A673 (cell line): ENCODE results near the gene EHBP1L1. TPM values are rescaled to one million over a fixed set of nuclear protein-coding genes. Genes with fewer than 3 reads are reported as not detected.

Source experiments
- BruUV-seq: library from RNA; stranded (reverse); fragments of 400-500 nt; replicated peaks from 2 replicates; lab custom pipeline; 2021; lab: Mats Ljungman, UMichigan
- CTCF ChIA-PET: fragments of 300-600 bp; sonication (Branson Sonifier 250); formaldehyde crosslinking; loops from one replicate; lab custom pipeline; 2022; ENCODE audit warnings: antibody characterized with exemption; lab: Charles Lee
- POLR2A ChIA-PET: fragments of 300-600 bp; sonication (Branson Sonifier 250); formaldehyde crosslinking; loops from one replicate; lab custom pipeline; 2022; ENCODE audit warnings: antibody characterized with exemption; ENCODE audit not compliant: low non-redundant PET; lab: Charles Lee
- DNase-seq: peaks from one replicate; pipeline ENCODE4 v3.0.0-alpha.2; 2015; ENCODE audit warnings: low spot score
- H3K27ac ChIP-seq: fragments of 200-600 bp; sonication (generic); 2 replicates; pipeline ENCODE4 v1.5.1; 2016; ENCODE audit warnings: mixed run types, low read depth, mild to moderate bottlenecking, mixed read lengths, antibody characterized with exemption, low read length; ENCODE audit not compliant: poor library complexity, severe bottlenecking
- H3K27me3 ChIP-seq: fragments of 200-600 bp; sonication (generic); replicated peaks from 2 replicates; pipeline ENCODE4 v1.6.1; 2017; ENCODE audit warnings: mixed run types, low read depth, mild to moderate bottlenecking, mixed read lengths, antibody characterized with exemption, low read length; ENCODE audit not compliant: insufficient read depth, poor library complexity
- H3K36me3 ChIP-seq: fragments of 200-600 bp; sonication (generic); 2 replicates; pipeline ENCODE4 v1.6.1; 2016; ENCODE audit warnings: mixed run types, mild to moderate bottlenecking, mixed read lengths, antibody characterized with exemption, low read length; ENCODE audit not compliant: insufficient read depth, poor library complexity, severe bottlenecking
- H3K4me1 ChIP-seq: fragments of 200-600 bp; sonication (generic); 2 replicates; pipeline ENCODE4 v1.6.1; 2017; ENCODE audit warnings: mixed run types, mild to moderate bottlenecking, mixed read lengths, antibody characterized with exemption, low read length; ENCODE audit not compliant: insufficient read depth, poor library complexity, severe bottlenecking
- H3K4me3 ChIP-seq: fragments of 200-600 bp; sonication (generic); 2 replicates; pipeline ENCODE4 v1.5.1; 2016; ENCODE audit warnings: low read depth, mixed run types, mild to moderate bottlenecking, mixed read lengths, low read length; ENCODE audit not compliant: poor library complexity, severe bottlenecking
- H3K9me3 ChIP-seq: fragments of 200-600 bp; sonication (generic); 2 replicates; pipeline ENCODE4 v1.6.1; 2016; ENCODE audit warnings: mixed run types, low read depth, mild to moderate bottlenecking, mixed read lengths, antibody characterized with exemption, low read length; ENCODE audit not compliant: poor library complexity, severe bottlenecking
- CTCF ChIP-seq: fragments of 300-800, 200-600 bp; sonication (generic); conservative IDR thresholded peaks from 2 replicates; pipeline ENCODE4 v1.5.1; 2017; ENCODE audit warnings: low read depth, mild to moderate bottlenecking, antibody characterized with exemption, low read length, moderate library complexity, mixed read lengths
- EZH2 ChIP-seq: fragments of 200-600 bp; sonication (generic); IDR thresholded peaks from 2 replicates; pipeline ENCODE4 v1.6.1; 2017; ENCODE audit warnings: borderline replicate concordance, low read depth, mild to moderate bottlenecking, mixed read lengths, antibody characterized with exemption, low read length; ENCODE audit not compliant: poor library complexity, severe bottlenecking
- intact Hi-C: fragments of 100-400 bp; cut with micrococcal nuclease; formaldehyde crosslinking; loops from one replicate; pipeline ENCODE4 v1.10.0; 2022; ENCODE audit not compliant: unreplicated experiment
- total RNA-seq: library from RNA; stranded (reverse); gene quantifications from 2 replicates; pipeline ENCODE4 v1.2.3, GENCODE V29; 2021

EHBP1L1 gene
- total RNA-seq, 1 experiment from 2014 or later = 29.5 TPM

DNA sequence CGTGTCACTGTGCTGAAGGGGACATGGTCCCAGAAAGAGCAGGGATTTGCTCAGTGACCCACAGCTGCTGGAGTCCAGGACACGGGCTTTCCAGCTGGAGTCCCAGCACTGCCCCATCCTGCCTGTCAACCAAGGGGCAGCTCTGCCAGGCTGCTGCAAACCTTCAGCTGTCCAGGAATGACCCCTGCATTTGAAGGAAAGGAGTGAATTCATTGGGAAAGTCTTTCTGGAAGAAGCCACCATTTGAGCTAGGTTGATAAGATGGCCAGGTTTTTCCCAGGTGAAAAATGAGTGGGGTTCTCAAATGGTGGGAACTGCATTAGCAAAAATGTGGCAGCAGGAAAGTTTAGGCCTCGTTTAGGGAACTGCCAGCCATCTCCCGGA is 10.4 kb downstream of the EHBP1L1 start:
- Histone ChIP-seq H3K36me3 (peaks cover 10% of the 10 kb centered on the region), H3K4me1 (no peaks in the 10 kb centered on the region), H3K27ac (no peak overlapping the region), H3K27me3 (no peaks in the 10 kb centered on the region), H3K4me3 (no peak overlapping the region), H3K9me3 (no peaks in the 10 kb centered on the region)
- BruUV-seq = no TSS peak
- intact Hi-C loops = no loop called here
- ChIA-PET CTCF (no interaction called here), POLR2A (no interaction called here)
- no peak for DNase-seq
- TF ChIP-seq CTCF (no peak), EZH2 (no peak)

DNA sequence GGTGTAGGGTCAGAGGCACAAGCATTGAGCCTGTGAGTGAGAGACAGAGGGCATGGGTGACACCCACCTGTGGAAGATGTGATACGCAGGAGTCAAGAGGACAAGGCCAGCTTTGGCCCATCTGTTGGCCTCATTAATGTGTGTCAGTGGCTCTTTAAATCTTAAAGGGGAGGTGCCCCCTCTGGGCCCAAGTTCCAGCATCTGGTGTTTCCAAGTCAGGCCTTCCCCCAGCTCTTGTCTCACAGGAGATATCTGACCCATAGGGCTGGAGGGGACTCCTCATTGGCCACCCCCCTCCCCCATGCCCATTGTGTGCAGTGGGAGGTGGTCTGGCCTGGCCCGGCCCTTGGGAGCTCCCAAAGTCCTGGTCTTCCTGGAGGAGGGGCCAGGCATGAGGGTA is 10.8 kb downstream of the EHBP1L1 start:
- no peak overlapping the region for H3K4me3 ChIP-seq
- intact Hi-C loops = no loop called here
- no TSS peak for BruUV-seq
- peaks cover 10% of the 10 kb centered on the region for H3K36me3 ChIP-seq
- ChIA-PET POLR2A (no interaction called here), CTCF (interaction anchor here (2.2 kb wide), 1 partner anchor 46 kb away, joined by 9 read pairs; no protein-coding TSS in a partner anchor)
- no peaks in the 10 kb centered on the region for H3K9me3 ChIP-seq
- H3K27me3 ChIP-seq = no peaks in the 10 kb centered on the region
- TF ChIP-seq EZH2 = no peak
- no peak for TF ChIP-seq CTCF
- DNase-seq = no peak
- no peak overlapping the region for H3K27ac ChIP-seq
- no peaks in the 10 kb centered on the region for H3K4me1 ChIP-seq

DNA sequence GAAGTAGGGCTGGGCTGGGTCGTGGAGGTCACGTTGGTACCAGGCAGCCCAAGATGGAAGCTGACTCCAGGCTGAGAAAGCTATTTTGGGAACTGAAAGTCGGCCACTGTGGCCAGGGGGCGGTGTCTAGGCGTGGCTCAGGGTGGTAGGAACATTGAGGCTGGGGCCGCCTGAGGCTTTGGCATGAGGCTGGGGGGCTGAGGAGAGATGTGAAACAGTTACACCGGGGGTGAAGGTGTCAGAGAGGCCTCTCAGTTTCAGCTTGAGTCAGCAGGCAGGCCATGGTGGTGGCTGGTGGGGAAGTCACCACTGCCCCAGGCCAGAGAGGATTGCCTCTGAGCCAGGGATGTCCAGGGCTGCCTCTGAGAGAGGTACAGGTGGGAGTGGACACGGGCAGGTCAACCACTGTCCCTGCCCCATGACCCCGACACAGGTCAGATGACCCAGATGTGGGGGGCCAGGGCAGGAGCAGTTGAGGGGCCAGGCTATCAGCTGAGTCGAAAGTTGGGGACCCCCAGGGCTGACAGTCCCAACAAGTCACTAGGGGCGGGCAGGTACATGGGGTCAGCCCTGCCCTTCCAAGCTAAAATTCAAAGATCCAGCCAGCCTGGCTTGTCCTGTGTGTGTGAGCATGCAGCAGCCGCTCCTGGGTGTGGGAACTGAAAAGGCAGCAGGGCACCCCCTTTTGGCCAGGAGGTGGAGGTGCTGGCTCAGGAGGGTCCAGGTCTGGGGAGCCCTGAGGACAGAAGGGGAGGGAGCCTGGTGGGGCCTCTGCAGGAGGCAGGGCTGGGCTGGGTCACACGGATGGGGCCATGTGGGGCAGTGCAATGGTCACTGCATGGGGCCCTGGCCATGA is 12.6 kb downstream of the EHBP1L1 start:
- ChIA-PET CTCF (interaction anchor here (0.6 to 2.2 kb wide), 2 partner anchors 9 to 47 kb away, joined by 6 to 9 read pairs; no protein-coding TSS in a partner anchor), POLR2A (no interaction called here)
- intact Hi-C loops = no loop called here
- Histone ChIP-seq H3K36me3 (peaks cover 10% of the 10 kb centered on the region), H3K4me1 (no peaks in the 10 kb centered on the region), H3K9me3 (no peaks in the 10 kb centered on the region), H3K4me3 (no peak overlapping the region), H3K27me3 (no peaks in the 10 kb centered on the region), H3K27ac (no peak overlapping the region)
- peak; percentile 74 for DNase-seq
- no peak for TF ChIP-seq EZH2
- peak; percentile 73 for TF ChIP-seq CTCF
- no TSS peak for BruUV-seq
